HEK293T (cell line): ENCODE measurements around the gene SLC25A26.
"Not testable (repeated sequence)": the region's sequence is repeated elsewhere in the genome, so short reads cannot be mapped to it uniquely, and the experiment has no call there.

ENCODE experiments used
- BHLHE40 ChIP-seq: fragments of 450-650 bp; IDR thresholded peaks from 2 replicates; pipeline ENCODE4 v1.6.1; 2016; ENCODE audit warnings: mild to moderate bottlenecking, moderate library complexity, borderline replicate concordance
- FOXK2 ChIP-seq: fragments of 450-650 bp; IDR thresholded peaks from 2 replicates; pipeline ENCODE4 v1.6.1; 2016; ENCODE audit warnings: mild to moderate bottlenecking
- NFRKB ChIP-seq: fragments of 450-650 bp; IDR thresholded peaks from 2 replicates; pipeline ENCODE4 v1.6.1; 2016; ENCODE audit warnings: mild to moderate bottlenecking, moderate library complexity
- SP1 ChIP-seq: fragments of 450-650 bp; IDR thresholded peaks from 2 replicates; pipeline ENCODE4 v1.6.1; 2017
- SUZ12 ChIP-seq: fragments of 450-650 bp; IDR thresholded peaks from 2 replicates; pipeline ENCODE4 v1.6.1; 2016; ENCODE audit warnings: mild to moderate bottlenecking
- TARDBP ChIP-seq: fragments of 450-650 bp; IDR thresholded peaks from 2 replicates; pipeline ENCODE4 v1.6.1; 2016

- not testable (repeated sequence) for TF ChIP-seq TARDBP, SUZ12, SP1, NFRKB, FOXK2, BHLHE40
Observed at GRCh38 chr3:66421893-66422292, 201.1 kb downstream of the SLC25A26 start.
